ENCODE data around the gene FLYWCH2. TPM values are rescaled to one million over a fixed set of nuclear protein-coding genes. Genes with fewer than 3 reads are reported as not detected.

Gene FLYWCH2
- total RNA-seq, 4 donors from 2014 or later = 19.5 to 54.5 (median 30.2) TPM

DNA sequence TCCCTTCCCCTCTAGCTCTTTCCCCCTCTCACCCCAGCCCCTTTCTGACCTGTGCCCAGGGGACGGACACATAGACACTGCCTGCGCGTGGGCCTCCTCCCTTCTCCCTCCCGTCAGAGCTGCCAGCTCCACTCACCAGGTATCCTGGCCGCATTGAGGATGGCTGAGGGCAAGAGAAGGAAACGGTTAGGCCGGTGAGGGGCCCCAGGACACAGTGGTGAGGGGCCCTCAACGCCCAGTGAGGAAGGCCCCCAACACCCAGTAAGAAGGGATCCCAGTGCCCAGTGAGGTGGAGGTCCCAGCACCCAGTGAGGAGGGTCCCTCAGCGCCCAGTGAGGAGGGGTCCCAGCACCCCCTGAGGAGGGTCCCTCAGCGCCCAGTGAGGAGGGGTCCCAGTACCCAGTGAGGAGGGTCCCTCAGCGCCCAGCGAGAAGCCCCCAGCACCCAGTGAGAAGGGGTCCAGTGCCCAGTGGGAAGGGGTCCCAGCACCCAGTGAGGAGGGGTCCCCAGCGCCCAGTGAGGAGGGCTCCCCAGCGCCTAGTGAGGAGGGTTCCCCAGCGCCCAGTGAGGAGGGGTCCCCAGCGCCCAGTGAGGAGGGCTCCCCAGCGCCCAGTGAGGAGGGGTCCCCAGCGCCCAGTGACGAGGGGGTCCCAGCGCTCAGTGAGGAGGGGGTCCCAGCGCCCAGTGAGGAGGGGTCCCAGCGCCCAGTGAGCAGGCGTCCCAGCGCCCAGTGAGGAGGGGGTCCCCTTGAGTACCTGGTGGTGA is 26.1 kb upstream of the FLYWCH2 start:
- no peaks in the 10 kb centered on the region for H3K4me1 ChIP-seq
- intact Hi-C loops (cut with DNase I; ENCODE audit: low total_unique reads) (no loop called here), in situ Hi-C loops (cut with MboI; ENCODE audit: low sequenced_read_pairs in 4 of 4) (no loop called here)
- H3K4me3 ChIP-seq = no peak overlapping the region
- TF ChIP-seq, protein P1, sequence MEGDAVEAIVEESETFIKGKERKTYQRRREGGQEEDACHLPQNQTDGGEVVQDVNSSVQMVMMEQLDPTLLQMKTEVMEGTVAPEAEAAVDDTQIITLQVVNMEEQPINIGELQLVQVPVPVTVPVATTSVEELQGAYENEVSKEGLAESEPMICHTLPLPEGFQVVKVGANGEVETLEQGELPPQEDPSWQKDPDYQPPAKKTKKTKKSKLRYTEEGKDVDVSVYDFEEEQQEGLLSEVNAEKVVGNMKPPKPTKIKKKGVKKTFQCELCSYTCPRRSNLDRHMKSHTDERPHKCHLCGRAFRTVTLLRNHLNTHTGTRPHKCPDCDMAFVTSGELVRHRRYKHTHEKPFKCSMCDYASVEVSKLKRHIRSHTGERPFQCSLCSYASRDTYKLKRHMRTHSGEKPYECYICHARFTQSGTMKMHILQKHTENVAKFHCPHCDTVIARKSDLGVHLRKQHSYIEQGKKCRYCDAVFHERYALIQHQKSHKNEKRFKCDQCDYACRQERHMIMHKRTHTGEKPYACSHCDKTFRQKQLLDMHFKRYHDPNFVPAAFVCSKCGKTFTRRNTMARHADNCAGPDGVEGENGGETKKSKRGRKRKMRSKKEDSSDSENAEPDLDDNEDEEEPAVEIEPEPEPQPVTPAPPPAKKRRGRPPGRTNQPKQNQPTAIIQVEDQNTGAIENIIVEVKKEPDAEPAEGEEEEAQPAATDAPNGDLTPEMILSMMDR (IDR thresholded peaks at IDR 0.05 in 4 of 5, conservative IDR thresholded peaks at IDR 0.05 in 1 of 5) = no peak
- TF ChIP-seq POLR2A (IDR thresholded peaks at IDR 0.05) = no peak
- H3K9me3 ChIP-seq = no peaks in the 10 kb centered on the region
- ATAC-seq (no peak), DNase-seq (no peak)
- H3K27ac ChIP-seq = no peak overlapping the region
- no peaks in the 10 kb centered on the region for H3K36me3 ChIP-seq
- H3K27me3 ChIP-seq = peaks cover 49 to 58% (median 54%) of the 10 kb centered on the region in 3 donors

DNA sequence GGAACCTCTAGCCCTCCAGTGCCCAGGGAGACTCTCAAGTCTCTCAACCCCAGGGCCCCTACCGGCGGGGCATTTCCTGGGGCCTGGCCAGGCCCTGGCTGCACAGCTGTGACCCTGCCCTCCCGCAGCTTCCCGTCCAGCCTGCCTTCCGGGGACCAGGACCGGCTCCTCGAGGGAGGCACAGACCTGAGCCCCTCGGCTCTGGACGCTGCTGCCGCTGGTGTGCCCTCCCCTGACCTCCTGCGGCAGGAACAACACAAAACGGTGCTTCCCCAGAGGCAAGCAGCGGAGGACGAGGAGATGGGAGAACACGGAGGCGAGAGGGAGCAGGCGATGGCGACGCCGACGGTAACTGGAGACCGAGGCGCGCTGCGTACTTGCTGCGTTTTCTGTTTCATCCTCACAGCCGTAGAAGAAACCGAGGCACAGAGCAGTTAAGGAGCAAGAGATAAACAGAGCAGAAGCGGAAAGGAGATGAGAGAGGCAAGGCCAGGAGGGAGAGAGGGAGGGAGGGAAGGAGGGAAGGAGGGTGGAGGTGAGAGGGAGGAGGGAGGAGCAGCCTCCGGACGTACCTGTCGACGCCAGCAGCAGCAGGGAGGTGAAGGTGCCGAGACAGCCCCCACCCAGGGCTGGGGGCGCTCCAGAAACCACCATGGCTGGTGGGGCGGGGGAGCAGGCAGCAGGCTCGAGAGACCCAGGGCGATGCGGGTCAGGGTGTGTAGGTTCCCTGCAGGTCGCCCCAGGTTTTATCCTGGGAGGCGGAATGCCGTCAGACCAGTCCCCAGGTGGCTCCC is 25.4 kb upstream of the FLYWCH2 start, which contains the start of gene PRSS22:
TSS of gene PRSS22 (minus strand) at position 720 of the 794 bp plus-strand sequence. CDS start at position 654, 66 bp downstream.
- Histone ChIP-seq H3K4me3 (no peak within 1 kb of the TSS), H3K36me3 (no peaks in the 10 kb centered on the region), H3K27me3 (peaks cover 42 to 58% (median 46%) of the 10 kb centered on the region in 3 donors), H3K4me1 (no peaks in the 10 kb centered on the region), H3K9me3 (no peaks in the 10 kb centered on the region), H3K27ac (no peak within 1 kb of the TSS)
- in situ Hi-C loops (cut with MboI; ENCODE audit: low sequenced_read_pairs in 4 of 4) = no loop called here
- TF ChIP-seq POLR2A (IDR thresholded peaks at IDR 0.05) = no peak
- TF ChIP-seq, protein P1 (IDR thresholded peaks at IDR 0.05 in 4 of 5, conservative IDR thresholded peaks at IDR 0.05 in 1 of 5) = no peak
- no peak for ATAC-seq
- DNase-seq = no peak
- intact Hi-C loops (cut with DNase I; ENCODE audit: low total_unique reads) = no loop called here

DNA sequence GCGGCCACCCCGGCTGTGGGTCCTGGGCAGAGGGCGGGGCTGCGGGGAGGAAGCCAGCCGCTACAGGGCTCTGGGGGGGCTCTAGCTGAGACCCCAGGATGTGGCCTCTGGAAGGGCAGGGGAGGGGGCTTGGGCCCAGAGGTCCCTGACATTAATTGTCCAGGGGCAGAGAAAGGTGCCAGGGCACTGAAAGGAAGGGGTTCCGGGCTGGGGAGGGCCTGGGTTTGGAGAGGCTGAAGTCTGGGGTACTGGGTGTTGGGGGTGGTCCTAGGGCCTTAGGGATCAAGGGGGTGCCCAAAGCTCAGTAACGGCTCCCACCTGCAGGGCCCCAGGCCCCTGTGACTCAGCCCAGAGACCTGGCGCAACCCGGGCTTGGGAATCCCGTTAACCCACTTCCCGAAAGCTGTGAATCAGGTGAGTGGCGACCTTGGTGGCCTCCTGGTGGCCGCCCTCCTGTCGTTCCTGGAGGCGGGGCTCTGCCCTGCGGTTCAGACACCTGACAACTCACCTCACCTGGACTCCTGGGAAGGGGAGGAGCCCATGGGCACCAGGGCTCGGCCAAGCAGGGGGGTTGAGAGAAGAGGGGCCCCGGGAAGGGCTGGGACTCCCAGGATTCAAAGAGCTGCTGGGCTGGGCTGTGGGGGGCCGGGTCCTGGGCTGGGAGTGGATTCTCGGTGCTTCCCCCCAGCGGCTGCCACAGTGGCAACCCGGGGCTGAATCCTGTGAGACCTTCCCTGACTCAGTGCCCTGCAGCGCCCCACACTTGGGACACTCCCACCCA is 24.6 kb upstream of the FLYWCH2 start:
- intact Hi-C loops (cut with DNase I; ENCODE audit: low total_unique reads) (no loop called here), in situ Hi-C loops (cut with MboI; ENCODE audit: low sequenced_read_pairs in 4 of 4) (no loop called here)
- ATAC-seq = no peak
- no peaks in the 10 kb centered on the region for H3K36me3 ChIP-seq
- DNase-seq = no peak
- no peak overlapping the region for H3K27ac ChIP-seq
- peaks cover 37 to 50% (median 38%) of the 10 kb centered on the region in 3 donors for H3K27me3 ChIP-seq
- H3K9me3 ChIP-seq = no peaks in the 10 kb centered on the region
- H3K4me3 ChIP-seq = no peak overlapping the region
- TF ChIP-seq, protein P1 (IDR thresholded peaks at IDR 0.05 in 4 of 5, conservative IDR thresholded peaks at IDR 0.05 in 1 of 5) = no peak
- TF ChIP-seq POLR2A (IDR thresholded peaks at IDR 0.05) = no peak
- H3K4me1 ChIP-seq = no peaks in the 10 kb centered on the region

DNA sequence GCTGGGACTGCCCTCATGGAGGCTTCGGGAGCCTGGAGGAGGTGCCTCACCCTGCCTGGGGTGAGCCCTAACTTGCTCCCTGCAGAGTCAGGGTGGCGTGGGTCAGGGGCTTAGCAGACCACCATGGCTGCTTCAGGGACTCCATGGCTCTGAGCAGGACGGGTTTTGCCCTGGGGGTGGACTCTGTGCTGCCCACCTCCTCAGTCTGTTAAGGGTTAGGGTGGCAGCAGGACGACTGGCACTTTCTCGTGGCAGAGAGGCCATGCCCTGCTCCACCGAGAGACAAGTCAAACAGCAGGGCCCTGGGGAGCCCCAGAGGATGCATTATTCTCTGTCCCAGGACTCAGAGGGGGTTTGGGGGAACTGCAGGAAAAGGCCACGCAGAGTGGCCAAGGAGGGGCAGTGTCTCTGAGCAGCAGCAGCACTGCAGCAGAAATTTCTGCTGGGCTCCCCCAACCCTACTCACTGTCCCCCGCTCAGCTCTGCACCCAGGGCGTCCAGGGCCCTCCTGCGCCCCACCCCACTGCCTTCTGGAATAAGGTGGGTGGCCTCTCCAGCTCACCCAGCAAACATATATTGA is 23.2 kb upstream of the FLYWCH2 start:
- in situ Hi-C loops (cut with MboI; ENCODE audit: low sequenced_read_pairs in 4 of 4) = no loop called here
- Histone ChIP-seq H3K36me3 (no peaks in the 10 kb centered on the region), H3K4me1 (no peaks in the 10 kb centered on the region), H3K9me3 (no peaks in the 10 kb centered on the region), H3K27ac (no peak overlapping the region), H3K4me3 (no peak overlapping the region), H3K27me3 (peaks cover 35 to 37% (median 37%) of the 10 kb centered on the region in 3 donors)
- DNase-seq (no peak), ATAC-seq (no peak)
- intact Hi-C loops (cut with DNase I; ENCODE audit: low total_unique reads) = loop anchor here (10.0 kb wide), 1 partner anchor 185 kb away; no protein-coding TSS in a partner anchor
- TF ChIP-seq, protein P1 (IDR thresholded peaks at IDR 0.05 in 4 of 5, conservative IDR thresholded peaks at IDR 0.05 in 1 of 5) = no peak
- no peak for TF ChIP-seq POLR2A (IDR thresholded peaks at IDR 0.05)
